Trophoblast cell (in vitro differentiated cells and primary cell): ENCODE results near the gene MUC15.

Experiments used
- DNase-seq, 2 donors: peaks; one replicate each; pipeline ENCODE4 v3.0.0-alpha.2; 2016
- H2AFZ ChIP-seq: 2 replicates; pipeline ENCODE4 v1.6.1; 2013; ENCODE audit warnings: low read length, moderate library complexity, mild to moderate bottlenecking; ENCODE audit not compliant: insufficient read depth, poor library complexity
- H2AK5ac ChIP-seq: 2 replicates; pipeline ENCODE4 v1.6.1; 2013; ENCODE audit warnings: mild to moderate bottlenecking, low read length
- H2BK120ac ChIP-seq: 2 replicates; pipeline ENCODE4 v1.6.1; 2013; ENCODE audit warnings: low read length, mild to moderate bottlenecking, moderate library complexity; ENCODE audit not compliant: insufficient read depth, poor library complexity
- H2BK12ac ChIP-seq: 2 replicates; pipeline ENCODE4 v1.6.1; 2013; ENCODE audit warnings: mild to moderate bottlenecking, low read length, moderate library complexity
- H2BK5ac ChIP-seq: 2 replicates; pipeline ENCODE4 v1.6.1; 2013; ENCODE audit warnings: low read length, low read depth, moderate library complexity, mild to moderate bottlenecking; ENCODE audit not compliant: poor library complexity
- H3K14ac ChIP-seq: 2 replicates; pipeline ENCODE4 v1.6.1; 2013; ENCODE audit warnings: mild to moderate bottlenecking, low read length
- H3K18ac ChIP-seq: 2 replicates; pipeline ENCODE4 v1.6.1; 2013; ENCODE audit warnings: mild to moderate bottlenecking, low read length
- H3K23ac ChIP-seq: 2 replicates; pipeline ENCODE4 v1.6.1; 2013; ENCODE audit warnings: low read length
- H3K27ac ChIP-seq: 2 replicates; pipeline ENCODE4 v1.5.1; 2013; ENCODE audit warnings: low read depth, mild to moderate bottlenecking, inconsistent platforms, low read length, moderate library complexity
- H3K27me3 ChIP-seq: 2 replicates; pipeline ENCODE4 v1.6.1; 2013; ENCODE audit warnings: inconsistent platforms, mild to moderate bottlenecking, low read length, moderate library complexity; ENCODE audit not compliant: insufficient read depth
- H3K36me3 ChIP-seq, 2 experiments: 1 replicate in 1 of 2; 2 replicates in 1 of 2; pipeline ENCODE4 v1.6.1; 2013; ENCODE audit warnings: low read length in 2 of 2, mild to moderate bottlenecking in 2 of 2, moderate library complexity in 1 of 2; ENCODE audit not compliant: insufficient read depth in 2 of 2, control insufficient read depth in 1 of 2
- H3K4ac ChIP-seq: 2 replicates; pipeline ENCODE4 v1.6.1; 2013; ENCODE audit warnings: low read depth, mild to moderate bottlenecking, low read length, moderate library complexity
- H3K4me1 ChIP-seq, 2 experiments: 1 replicate in 1 of 2; 2 replicates in 1 of 2; pipeline ENCODE4 v1.6.1; 2013; ENCODE audit warnings: low read length in 2 of 2, mild to moderate bottlenecking in 2 of 2, moderate library complexity in 1 of 2; ENCODE audit not compliant: insufficient read depth in 2 of 2, control insufficient read depth in 1 of 2
- H3K4me2 ChIP-seq: 2 replicates; pipeline ENCODE4 v1.6.1; 2013; ENCODE audit warnings: inconsistent platforms, mild to moderate bottlenecking, low read length, moderate library complexity
- H3K4me3 ChIP-seq: 2 replicates; pipeline ENCODE4 v1.5.1; 2013; ENCODE audit warnings: mild to moderate bottlenecking, low read depth, low read length, inconsistent platforms
- H3K79me1 ChIP-seq: one replicate; pipeline ENCODE4 v1.6.1; 2013; ENCODE audit warnings: low read length
- H3K79me2 ChIP-seq: 2 replicates; pipeline ENCODE4 v1.6.1; 2013; ENCODE audit warnings: low read length, mild to moderate bottlenecking; ENCODE audit not compliant: control insufficient read depth, insufficient read depth, poor library complexity
- H3K9ac ChIP-seq: 2 replicates; pipeline ENCODE4 v1.6.1; 2013; ENCODE audit warnings: mild to moderate bottlenecking, low read length
- H3K9me3 ChIP-seq: 2 replicates; pipeline ENCODE4 v1.6.1; 2013; ENCODE audit warnings: low read depth, mild to moderate bottlenecking, control low read depth, inconsistent platforms, low read length; ENCODE audit not compliant: insufficient read depth
- H4K12ac ChIP-seq: 2 replicates; pipeline ENCODE4 v1.6.1; 2013; ENCODE audit warnings: low read depth, mild to moderate bottlenecking, low read length, moderate library complexity
- H4K8ac ChIP-seq: 2 replicates; pipeline ENCODE4 v1.6.1; 2013; ENCODE audit warnings: low read depth, mild to moderate bottlenecking, low read length, moderate library complexity
- H4K91ac ChIP-seq: one replicate; pipeline ENCODE4 v1.6.1; 2013; ENCODE audit warnings: low read depth, mild to moderate bottlenecking, low read length, moderate library complexity
- WGBS: extraction: QIAGEN DNeasy Blood & Tissue Kit; methylation state at CpG from one replicate; pipeline ENCODE4 v1.1.7; 2013; ENCODE audit warnings: missing lambda C conversion rate; ENCODE audit not compliant: insufficient read length, insufficient coverage; ENCODE audit errors: extremely low coverage; 5-methylcytosine and 5-hydroxymethylcytosine counted together

The MUC15 gene

GRCh38 chr11:26539517-26539916 is 32.5 kb downstream of the MUC15 start:
- no peak overlapping the region for H2BK12ac ChIP-seq
- no peak overlapping the region for H2BK120ac ChIP-seq
- no peak overlapping the region for H3K14ac ChIP-seq
- no peak overlapping the region for H3K4ac ChIP-seq
- H3K79me2 ChIP-seq: no peaks in the 10 kb centered on the region
- no peak overlapping the region for H3K4me2 ChIP-seq
- H3K9ac ChIP-seq: no peak overlapping the region
- no peak overlapping the region for H2AK5ac ChIP-seq
- no peaks in the 10 kb centered on the region for H3K27me3 ChIP-seq
- H4K91ac ChIP-seq: no peak overlapping the region
- no peak overlapping the region for H3K4me3 ChIP-seq
- no peak overlapping the region for H2BK5ac ChIP-seq
- no peak overlapping the region for H3K23ac ChIP-seq
- no peaks in the 10 kb centered on the region for H3K79me1 ChIP-seq
- H4K12ac ChIP-seq: no peak overlapping the region
- H3K4me1 ChIP-seq: no peaks in the 10 kb centered on the region
- no peaks in the 10 kb centered on the region for H3K9me3 ChIP-seq
- WGBS: no CpG with 5 or more reads among the region's 3 CpGs
- H2AFZ ChIP-seq: no peak overlapping the region
- H3K27ac ChIP-seq: no peak overlapping the region
- no peak overlapping the region for H3K18ac ChIP-seq
- no peak for DNase-seq
- no peak overlapping the region for H4K8ac ChIP-seq
- no peaks in the 10 kb centered on the region for H3K36me3 ChIP-seq

- no peak for DNase-seq
- no peak overlapping the region for H2BK12ac ChIP-seq
- no peak overlapping the region for H3K18ac ChIP-seq
- no peak overlapping the region for H3K14ac ChIP-seq
- H3K4me2 ChIP-seq: no peak overlapping the region
- H3K27ac ChIP-seq: no peak overlapping the region
- H2AFZ ChIP-seq: no peak overlapping the region
- no peaks in the 10 kb centered on the region for H3K4me1 ChIP-seq
- H3K23ac ChIP-seq: no peak overlapping the region
- H2BK120ac ChIP-seq: no peak overlapping the region
- WGBS: no CpG with 5 or more reads among the region's 4 CpGs
- no peak overlapping the region for H4K12ac ChIP-seq
- H3K4me3 ChIP-seq: no peak overlapping the region
- no peak overlapping the region for H4K8ac ChIP-seq
- H3K36me3 ChIP-seq: no peaks in the 10 kb centered on the region
- H3K79me1 ChIP-seq: no peaks in the 10 kb centered on the region
- no peak overlapping the region for H2BK5ac ChIP-seq
- H4K91ac ChIP-seq: no peak overlapping the region
- H3K79me2 ChIP-seq: no peaks in the 10 kb centered on the region
- no peak overlapping the region for H3K4ac ChIP-seq
- H2AK5ac ChIP-seq: no peak overlapping the region
- no peaks in the 10 kb centered on the region for H3K9me3 ChIP-seq
- H3K9ac ChIP-seq: no peak overlapping the region
- no peaks in the 10 kb centered on the region for H3K27me3 ChIP-seq
Measured at GRCh38 chr11:26537341-26537740, 34.7 kb downstream of the MUC15 start.

GRCh38 chr11:26527685-26528084 is 44.4 kb downstream of the MUC15 start:
- no peak for DNase-seq

GRCh38 chr11:26522912-26523610 is 49.0 kb downstream of the MUC15 start:
- Histone ChIP-seq H3K4me3 (no peak overlapping the region), H3K9ac (no peak overlapping the region), H3K4me1 (no peaks in the 10 kb centered on the region), H2BK12ac (no peak overlapping the region), H4K12ac (no peak overlapping the region), H2AFZ (peak overlapping the region; percentile 71), H3K79me2 (no peaks in the 10 kb centered on the region), H4K91ac (no peak overlapping the region), H3K9me3 (no peaks in the 10 kb centered on the region), H3K27ac (no peak overlapping the region), H2BK120ac (no peak overlapping the region), H3K18ac (no peak overlapping the region), H2BK5ac (no peak overlapping the region), H3K4ac (no peak overlapping the region), H3K36me3 (no peaks in the 10 kb centered on the region), H3K27me3 (no peaks in the 10 kb centered on the region), H3K79me1 (no peaks in the 10 kb centered on the region), H3K14ac (no peak overlapping the region), H3K4me2 (no peak overlapping the region), H2AK5ac (no peak overlapping the region), H3K23ac (no peak overlapping the region), H4K8ac (no peak overlapping the region)
- peak; percentile 3 to 24 for DNase-seq
- no CpG with 5 or more reads among the region's 12 CpGs for WGBS

More at GRCh38 chr11:26527685-26528084, 44.4 kb downstream of the MUC15 start:
- no peaks in the 10 kb centered on the region for H3K4me1 ChIP-seq
- no peak overlapping the region for H3K4me2 ChIP-seq
- no peaks in the 10 kb centered on the region for H3K79me1 ChIP-seq
- H2AK5ac ChIP-seq: no peak overlapping the region
- H2BK12ac ChIP-seq: no peak overlapping the region
- H3K9ac ChIP-seq: no peak overlapping the region
- no peaks in the 10 kb centered on the region for H3K36me3 ChIP-seq
- no peak overlapping the region for H2BK120ac ChIP-seq
- H4K12ac ChIP-seq: no peak overlapping the region
- H3K27ac ChIP-seq: no peak overlapping the region
- no CpG with 5 or more reads among the region's 1 CpG for WGBS
- no peaks in the 10 kb centered on the region for H3K79me2 ChIP-seq
- no peak overlapping the region for H4K8ac ChIP-seq
- H3K4me3 ChIP-seq: no peak overlapping the region
- H2BK5ac ChIP-seq: no peak overlapping the region
- H3K23ac ChIP-seq: no peak overlapping the region
- no peaks in the 10 kb centered on the region for H3K27me3 ChIP-seq
- H3K4ac ChIP-seq: no peak overlapping the region
- no peak overlapping the region for H4K91ac ChIP-seq
- H2AFZ ChIP-seq: no peak overlapping the region
- no peak overlapping the region for H3K18ac ChIP-seq
- no peak overlapping the region for H3K14ac ChIP-seq
- no peaks in the 10 kb centered on the region for H3K9me3 ChIP-seq
